ENCODE measurements around the gene SEMA3F. TPM values are rescaled to one million over a fixed set of nuclear protein-coding genes. Genes with fewer than 3 reads are reported as not detected.

Gene SEMA3F
- total and polyA plus RNA-seq, 2 of the 4 experiments (the other 2 are of a cell fraction), result 7.3 to 23.3 TPM

DNA sequence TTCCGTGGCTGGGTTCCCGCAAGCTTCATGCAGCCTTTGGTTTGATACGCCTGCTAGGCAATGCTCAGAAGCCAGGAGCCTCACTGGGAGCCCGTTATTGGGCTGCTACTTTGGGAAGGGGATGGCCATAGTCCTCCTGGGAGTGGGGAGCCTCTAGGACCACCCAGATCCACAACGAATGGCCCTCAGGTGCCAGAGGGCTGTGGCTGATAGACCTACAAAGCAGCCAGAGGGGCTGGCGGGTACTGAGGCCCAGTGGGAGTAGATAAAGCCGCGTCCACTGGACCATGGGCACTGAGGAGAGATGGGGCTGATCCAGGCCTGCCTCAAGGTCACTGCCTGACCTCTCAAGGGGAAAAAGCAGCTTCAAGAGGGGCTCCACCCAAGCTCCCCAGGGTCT is 37.0 kb downstream of the SEMA3F start:
- peaks cover 4% of the 10 kb centered on the region; the same call in 1 of the 2 replicates for H4K20me1 ChIP-seq (ENCODE audit: insufficient read depth, low read length)
- in situ Hi-C loops (cut with MboI; ENCODE audit: low sequenced_read_pairs) (loop anchor here (5.0 kb wide), 2 partner anchors 35 to 80 kb away; no protein-coding TSS in a partner anchor), dilution Hi-C loops (cut with HindIII; ENCODE audit: low sequenced_read_pairs, unreplicated experiment) (no loop called here), intact Hi-C loops (cut with micrococcal nuclease) (loop anchor here (1.0 kb wide), 2 partner anchors 34 to 81 kb away; no protein-coding TSS in a partner anchor)
- no peak overlapping the region for H3K4me3 ChIP-seq (ENCODE audit: insufficient read depth, low read depth, low read length)
- no peak overlapping the region for H3K23ac ChIP-seq (ENCODE audit: low read depth, low read length)
- CTCF ChIA-PET, result interaction anchor here (0.6 to 1.3 kb wide), 2 partner anchors 13 to 77 kb away, joined by 3 to 6 read pairs; no protein-coding TSS in a partner anchor
- peaks cover 7% of the 10 kb centered on the region; the same call in 1 of the 2 replicates for H3K36me3 ChIP-seq (ENCODE audit: control insufficient read depth, insufficient read depth, low read length)
- POLR2A ChIA-PET (ENCODE audit: unreplicated experiment), result no interaction called here
- no peak overlapping the region for H2BK20ac ChIP-seq (ENCODE audit: low read depth, low read length)
- DNase-seq (no peak), ATAC-seq (ENCODE audit: low read depth) (no peak)
- no peak overlapping the region for H2AK5ac ChIP-seq (ENCODE audit: low read depth, low read length)
- H3K56ac ChIP-seq (ENCODE audit: extremely low read depth, insufficient read depth, low read length), result no peak overlapping the region
- no TSS peak for BruUV-seq (replicated peaks)
- H3K79me1 ChIP-seq (ENCODE audit: low read depth in 1 of 2, low read length in 2 of 2), result no peaks in the 10 kb centered on the region
- H3K9me1 ChIP-seq (ENCODE audit: insufficient read depth, low read length), result no peaks in the 10 kb centered on the region
- no peak overlapping the region for H2AK9ac ChIP-seq (replicated peaks; ENCODE audit: low read depth, low read length, poor library complexity)
- H2BK5ac ChIP-seq (ENCODE audit: low read depth, low read length, poor library complexity, severe bottlenecking), result no peak overlapping the region
- H2AFZ ChIP-seq (replicated peaks; ENCODE audit: low read length, poor library complexity), result no peak overlapping the region
- no peak overlapping the region for H2BK120ac ChIP-seq (ENCODE audit: low read depth, low read length)
- no peak overlapping the region for H3K27ac ChIP-seq (ENCODE audit: insufficient read depth, low read length)
- peaks cover 28% of the 10 kb centered on the region for H3K27me3 ChIP-seq (ENCODE audit: control insufficient read depth, insufficient read depth, low read length)
- no peaks in the 10 kb centered on the region for H3K4me1 ChIP-seq (ENCODE audit: control insufficient read depth, insufficient read depth, low read length)
- no peak overlapping the region for H4K91ac ChIP-seq (ENCODE audit: insufficient read depth, low read depth, low read length)
- no peak overlapping the region for H3K14ac ChIP-seq (replicated peaks; ENCODE audit: low read depth, low read length)
- no peaks in the 10 kb centered on the region for H3K9me3 ChIP-seq (ENCODE audit: control insufficient read depth, insufficient read depth, low read length)
- H4K8ac ChIP-seq (ENCODE audit: low read depth in 2 of 2, low read length in 2 of 2), result no peak overlapping the region
- H3K9ac ChIP-seq (ENCODE audit: low read depth, low read length), result no peak overlapping the region
- WGBS, 2 experiments (ENCODE audit: extremely low coverage in 2 of 2, insufficient read length in 1 of 2), result 86% methylated on average over 3 of the region's 8 CpGs; no CpG with 5 or more reads in 1 of the 2 experiments
- no peak overlapping the region for H2BK15ac ChIP-seq (ENCODE audit: low read depth, low read length)
- H3K4me2 ChIP-seq (ENCODE audit: low read depth, low read length), result no peak overlapping the region
- TF ChIP-seq, protein P1, sequence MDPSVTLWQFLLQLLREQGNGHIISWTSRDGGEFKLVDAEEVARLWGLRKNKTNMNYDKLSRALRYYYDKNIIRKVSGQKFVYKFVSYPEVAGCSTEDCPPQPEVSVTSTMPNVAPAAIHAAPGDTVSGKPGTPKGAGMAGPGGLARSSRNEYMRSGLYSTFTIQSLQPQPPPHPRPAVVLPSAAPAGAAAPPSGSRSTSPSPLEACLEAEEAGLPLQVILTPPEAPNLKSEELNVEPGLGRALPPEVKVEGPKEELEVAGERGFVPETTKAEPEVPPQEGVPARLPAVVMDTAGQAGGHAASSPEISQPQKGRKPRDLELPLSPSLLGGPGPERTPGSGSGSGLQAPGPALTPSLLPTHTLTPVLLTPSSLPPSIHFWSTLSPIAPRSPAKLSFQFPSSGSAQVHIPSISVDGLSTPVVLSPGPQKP (IDR thresholded peaks at IDR 0.05; ENCODE audit: borderline replicate concordance, low read depth, low read length), result no peak
- no peak for TF ChIP-seq FOS (IDR thresholded peaks at IDR 0.05; ENCODE audit: low read depth, low read length)
- no peak for TF ChIP-seq MXI1 (IDR thresholded peaks at IDR 0.05; ENCODE audit: borderline replicate concordance, low read depth, low read length)
- TF ChIP-seq, protein P2, sequence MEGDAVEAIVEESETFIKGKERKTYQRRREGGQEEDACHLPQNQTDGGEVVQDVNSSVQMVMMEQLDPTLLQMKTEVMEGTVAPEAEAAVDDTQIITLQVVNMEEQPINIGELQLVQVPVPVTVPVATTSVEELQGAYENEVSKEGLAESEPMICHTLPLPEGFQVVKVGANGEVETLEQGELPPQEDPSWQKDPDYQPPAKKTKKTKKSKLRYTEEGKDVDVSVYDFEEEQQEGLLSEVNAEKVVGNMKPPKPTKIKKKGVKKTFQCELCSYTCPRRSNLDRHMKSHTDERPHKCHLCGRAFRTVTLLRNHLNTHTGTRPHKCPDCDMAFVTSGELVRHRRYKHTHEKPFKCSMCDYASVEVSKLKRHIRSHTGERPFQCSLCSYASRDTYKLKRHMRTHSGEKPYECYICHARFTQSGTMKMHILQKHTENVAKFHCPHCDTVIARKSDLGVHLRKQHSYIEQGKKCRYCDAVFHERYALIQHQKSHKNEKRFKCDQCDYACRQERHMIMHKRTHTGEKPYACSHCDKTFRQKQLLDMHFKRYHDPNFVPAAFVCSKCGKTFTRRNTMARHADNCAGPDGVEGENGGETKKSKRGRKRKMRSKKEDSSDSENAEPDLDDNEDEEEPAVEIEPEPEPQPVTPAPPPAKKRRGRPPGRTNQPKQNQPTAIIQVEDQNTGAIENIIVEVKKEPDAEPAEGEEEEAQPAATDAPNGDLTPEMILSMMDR (conservative IDR thresholded peaks at IDR 0.05; ENCODE audit: low read depth, low read length), result no peak
- no peak for TF ChIP-seq BHLHE40 (IDR thresholded peaks at IDR 0.05; ENCODE audit: low read depth, low read length)
- TF ChIP-seq MAFK (IDR thresholded peaks at IDR 0.05; ENCODE audit: low read depth, low read length), result no peak
- no peak overlapping the region for H3K4ac ChIP-seq (ENCODE audit: low read depth, low read length)
- no peak overlapping the region for H4K5ac ChIP-seq (ENCODE audit: low read depth, low read length)
- no peak overlapping the region for H3K18ac ChIP-seq (ENCODE audit: low read depth, low read length)
